Neural progenitor cell (in vitro differentiated cells): Measurements from ENCODE around the gene ZBP1.

Experiments
- EZH2 ChIP-seq: fragments of 200-600 bp; sonication (generic); IDR thresholded peaks from 2 replicates; pipeline ENCODE4 v1.6.1; 2017; ENCODE audit warnings: antibody characterized with exemption, mild to moderate bottlenecking, moderate library complexity
- EZH2phosphoT487 ChIP-seq: fragments of 200-600 bp; sonication (generic); IDR thresholded peaks from 2 replicates; pipeline ENCODE4 v1.6.1; 2017; ENCODE audit warnings: antibody characterized with exemption
- TF ChIP-seq, protein P1 (sequence below): fragments of 200-600 bp; sonication (generic); IDR thresholded peaks from 2 replicates; pipeline ENCODE4 v1.5.1; 2017; ENCODE audit warnings: antibody characterized with exemption, mild to moderate bottlenecking

GRCh38 chr20:57587989-57588377 lies 32.2 kb downstream of the ZBP1 start:
- TF ChIP-seq, protein P1, sequence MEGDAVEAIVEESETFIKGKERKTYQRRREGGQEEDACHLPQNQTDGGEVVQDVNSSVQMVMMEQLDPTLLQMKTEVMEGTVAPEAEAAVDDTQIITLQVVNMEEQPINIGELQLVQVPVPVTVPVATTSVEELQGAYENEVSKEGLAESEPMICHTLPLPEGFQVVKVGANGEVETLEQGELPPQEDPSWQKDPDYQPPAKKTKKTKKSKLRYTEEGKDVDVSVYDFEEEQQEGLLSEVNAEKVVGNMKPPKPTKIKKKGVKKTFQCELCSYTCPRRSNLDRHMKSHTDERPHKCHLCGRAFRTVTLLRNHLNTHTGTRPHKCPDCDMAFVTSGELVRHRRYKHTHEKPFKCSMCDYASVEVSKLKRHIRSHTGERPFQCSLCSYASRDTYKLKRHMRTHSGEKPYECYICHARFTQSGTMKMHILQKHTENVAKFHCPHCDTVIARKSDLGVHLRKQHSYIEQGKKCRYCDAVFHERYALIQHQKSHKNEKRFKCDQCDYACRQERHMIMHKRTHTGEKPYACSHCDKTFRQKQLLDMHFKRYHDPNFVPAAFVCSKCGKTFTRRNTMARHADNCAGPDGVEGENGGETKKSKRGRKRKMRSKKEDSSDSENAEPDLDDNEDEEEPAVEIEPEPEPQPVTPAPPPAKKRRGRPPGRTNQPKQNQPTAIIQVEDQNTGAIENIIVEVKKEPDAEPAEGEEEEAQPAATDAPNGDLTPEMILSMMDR = no peak
- TF ChIP-seq EZH2 = no peak
- no peak for TF ChIP-seq EZH2phosphoT487
